Measurements from ENCODE around the gene CAMTA1. TPM values are rescaled to one million over a fixed set of nuclear protein-coding genes. Genes with fewer than 3 reads are reported as not detected.
"Not testable (repeated sequence)": the region's sequence is repeated elsewhere in the genome, so short reads cannot be mapped to it uniquely, and the experiment has no call there.

CAMTA1 gene
- total RNA-seq, 1 donor from 2014 or later, result 30.6 TPM

- not testable (repeated sequence) for DNase-seq
Measured at GRCh38 chr1:6810146-6810734, 25.0 kb downstream of the CAMTA1 start.

DNA sequence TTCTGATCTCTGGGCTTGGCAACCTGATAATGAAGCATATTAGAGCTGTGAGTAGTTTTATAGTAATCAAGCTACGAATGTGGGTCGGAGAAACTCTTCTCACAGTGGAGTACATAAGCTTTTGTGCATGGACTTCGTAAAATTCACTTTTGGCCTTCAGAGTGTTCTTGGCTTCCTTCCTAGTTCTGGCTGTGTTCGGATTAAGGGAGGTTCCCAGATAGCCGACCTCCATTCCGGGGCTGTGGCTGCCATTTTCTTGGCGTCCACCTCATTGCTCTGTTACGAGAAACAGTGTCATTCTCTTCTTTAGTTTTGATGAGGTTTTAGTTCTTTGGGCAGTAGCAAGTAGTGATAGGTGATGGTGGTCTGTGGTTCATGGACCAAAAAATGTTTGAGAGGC, 26.3 kb downstream of the CAMTA1 start:
- no peak for DNase-seq

DNA sequence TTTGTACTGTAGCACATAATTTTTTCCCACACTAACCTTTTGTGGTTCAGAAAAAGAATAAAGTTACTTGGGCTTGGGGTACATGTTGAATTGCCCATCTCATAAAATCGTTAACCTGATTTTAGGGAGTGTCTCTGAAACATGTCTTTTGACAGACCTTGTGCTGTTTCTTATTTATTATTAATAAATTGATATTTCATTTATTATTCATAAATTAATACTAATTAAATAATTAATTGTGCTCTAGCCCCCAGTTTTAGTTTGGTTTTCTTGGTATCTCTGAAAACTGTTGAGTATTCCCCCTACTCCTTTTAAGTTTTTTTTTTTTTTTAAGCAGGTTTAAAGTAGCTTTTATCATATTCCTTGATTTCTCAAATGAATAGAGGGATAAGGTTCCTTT, 27.9 kb downstream of the CAMTA1 start:
- DNase-seq, result no peak

- no peak for DNase-seq
Measured at GRCh38 chr1:6815726-6816125, 30.5 kb downstream of the CAMTA1 start.

GRCh38 chr1:6819246-6820040, 34.2 kb downstream of the CAMTA1 start:
- DNase-seq, result no peak

DNA sequence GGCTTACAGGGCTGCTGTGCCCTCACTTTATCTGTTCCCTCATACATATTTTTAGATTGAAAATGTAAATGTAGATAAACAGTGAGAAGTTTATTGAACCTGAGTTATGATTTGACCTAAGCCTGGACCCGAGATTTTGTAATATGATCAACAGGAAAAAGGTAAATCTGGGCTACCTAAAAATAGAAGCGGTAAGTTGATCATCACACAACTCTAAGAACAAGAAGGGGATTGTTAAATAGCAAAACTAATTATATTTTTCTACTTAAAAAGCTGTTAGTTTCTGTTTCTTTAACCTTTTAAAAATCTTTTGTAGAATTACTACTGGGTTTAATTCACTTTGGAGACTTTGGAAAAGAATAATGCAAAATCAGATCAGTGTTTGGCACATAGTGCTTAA, 35.6 kb downstream of the CAMTA1 start:
- DNase-seq, result no peak

DNA sequence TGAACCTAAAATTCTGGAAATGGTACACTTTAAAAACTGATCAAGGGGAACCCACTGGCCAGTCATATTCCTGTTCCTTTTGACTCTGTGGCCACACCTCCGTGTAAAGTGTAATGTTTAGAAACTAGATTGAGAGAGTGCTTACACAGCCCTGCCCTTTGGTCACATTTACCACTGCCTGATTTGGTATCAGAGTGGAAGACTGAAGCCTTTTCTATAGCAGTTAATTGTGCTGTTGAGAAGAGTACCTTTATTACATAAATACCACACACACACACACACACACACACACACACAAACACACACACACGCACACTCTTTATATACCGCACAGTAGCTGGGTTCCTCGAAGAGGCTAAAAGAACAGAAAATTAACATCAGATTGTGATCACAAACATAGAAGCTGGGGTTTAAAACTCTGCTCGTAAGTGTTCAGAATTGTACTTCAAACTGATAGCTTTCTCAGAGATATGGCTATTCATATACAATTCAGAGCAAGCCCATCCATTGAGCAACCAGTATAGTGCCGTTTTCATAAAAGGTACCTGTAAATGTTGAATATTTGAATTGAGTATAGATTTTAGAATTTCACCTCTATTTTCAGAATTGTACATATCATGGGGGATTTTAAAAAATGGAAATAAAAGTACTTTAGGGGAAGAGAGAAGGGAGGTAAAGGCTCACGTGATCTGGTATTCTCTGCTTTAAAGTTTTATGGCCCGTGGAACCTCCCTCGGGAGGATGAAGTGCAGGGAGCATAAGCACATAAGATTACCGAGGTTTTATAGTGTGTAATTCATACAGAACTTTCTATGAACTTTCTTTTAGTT, 37.5 kb downstream of the CAMTA1 start:
- DNase-seq, result no peak

- DNase-seq, result no peak
Measured at GRCh38 chr1:6823793-6824192, 38.5 kb downstream of the CAMTA1 start.

DNA sequence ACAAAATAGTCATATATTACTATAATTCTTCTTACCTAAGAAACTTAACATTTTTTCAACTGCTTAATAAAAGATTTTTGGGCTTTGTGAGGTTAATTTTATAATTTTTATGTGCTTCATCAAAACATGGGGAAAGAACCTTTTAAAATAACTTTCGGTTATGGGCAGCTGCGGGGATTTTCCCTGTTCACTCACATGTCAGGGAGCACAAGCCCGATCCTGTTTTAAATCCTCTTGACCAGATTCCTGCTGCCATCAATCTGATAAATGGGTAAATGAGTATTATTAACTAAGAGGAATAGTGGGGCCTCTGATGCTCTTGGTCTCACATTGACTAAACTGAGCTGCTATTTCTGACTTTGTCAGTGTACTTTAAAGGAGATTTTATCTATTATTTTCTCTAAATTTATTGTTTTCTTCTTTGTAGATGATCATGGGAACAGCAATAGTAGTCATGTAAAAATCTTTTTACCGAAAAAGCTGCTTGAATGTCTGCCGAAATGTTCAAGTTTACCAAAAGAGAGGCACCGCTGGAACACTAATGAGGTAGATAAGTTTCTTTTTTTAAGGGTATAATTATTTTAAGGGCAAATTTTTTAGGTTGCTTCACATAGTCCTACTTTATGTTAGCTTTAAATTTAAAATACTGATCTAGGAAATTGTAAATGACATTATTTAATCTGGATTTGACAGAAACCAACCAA, 39.6 kb downstream of the CAMTA1 start:
- DNase-seq, result no peak

- DNase-seq, result no peak
Measured at GRCh38 chr1:6825828-6826227, 40.6 kb downstream of the CAMTA1 start.

DNA sequence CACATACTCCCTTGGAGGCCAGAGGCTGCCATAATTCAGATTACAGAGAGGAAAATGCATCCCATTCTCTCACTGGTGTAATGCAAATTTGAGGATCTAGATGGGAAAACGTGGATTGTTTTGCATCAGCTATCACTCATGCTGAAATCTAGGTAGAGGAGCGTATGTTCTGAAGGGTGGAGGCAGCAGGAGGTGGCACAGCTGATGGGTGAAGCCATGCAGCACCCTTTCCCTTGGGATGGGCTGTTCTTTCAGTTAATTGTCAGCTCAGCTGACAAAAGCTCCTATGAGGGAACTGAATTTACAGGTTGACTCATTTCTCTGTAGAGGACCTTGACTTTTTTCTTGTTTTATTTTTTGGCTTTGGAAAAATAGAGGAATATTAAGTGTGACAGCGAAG, 41.8 kb downstream of the CAMTA1 start:
- no peak for DNase-seq

DNA sequence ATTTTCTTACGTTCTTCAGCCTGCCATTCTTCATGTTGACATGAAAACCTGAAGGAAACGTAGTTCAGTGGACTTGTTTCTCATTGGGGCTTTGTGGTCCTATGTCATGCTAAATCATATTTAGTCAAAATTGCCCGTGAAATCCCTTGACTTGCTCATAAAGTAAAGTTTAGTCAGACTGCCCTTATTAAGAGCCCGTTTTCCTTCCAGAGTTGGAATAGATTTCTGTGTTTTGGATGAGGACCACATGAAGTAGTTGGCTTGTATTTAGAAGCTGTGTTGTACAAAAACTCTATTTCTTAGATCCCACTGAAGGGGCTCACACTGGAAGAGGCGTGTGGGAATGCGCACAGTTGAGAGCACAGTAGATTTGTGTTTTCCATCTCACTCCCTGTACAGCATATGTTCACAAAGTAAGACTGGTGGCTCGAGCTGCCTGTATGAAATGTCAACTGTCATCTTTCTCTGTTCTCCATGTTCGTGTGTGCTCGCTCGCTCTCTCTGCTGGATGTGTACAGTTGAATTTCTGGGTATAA, 42.4 kb downstream of the CAMTA1 start:
- no peak for DNase-seq

GRCh38 chr1:6831366-6831765, 46.1 kb downstream of the CAMTA1 start:
- no peak for DNase-seq

GRCh38 chr1:6832006-6832405, 46.8 kb downstream of the CAMTA1 start:
- not testable (repeated sequence) for DNase-seq

DNA sequence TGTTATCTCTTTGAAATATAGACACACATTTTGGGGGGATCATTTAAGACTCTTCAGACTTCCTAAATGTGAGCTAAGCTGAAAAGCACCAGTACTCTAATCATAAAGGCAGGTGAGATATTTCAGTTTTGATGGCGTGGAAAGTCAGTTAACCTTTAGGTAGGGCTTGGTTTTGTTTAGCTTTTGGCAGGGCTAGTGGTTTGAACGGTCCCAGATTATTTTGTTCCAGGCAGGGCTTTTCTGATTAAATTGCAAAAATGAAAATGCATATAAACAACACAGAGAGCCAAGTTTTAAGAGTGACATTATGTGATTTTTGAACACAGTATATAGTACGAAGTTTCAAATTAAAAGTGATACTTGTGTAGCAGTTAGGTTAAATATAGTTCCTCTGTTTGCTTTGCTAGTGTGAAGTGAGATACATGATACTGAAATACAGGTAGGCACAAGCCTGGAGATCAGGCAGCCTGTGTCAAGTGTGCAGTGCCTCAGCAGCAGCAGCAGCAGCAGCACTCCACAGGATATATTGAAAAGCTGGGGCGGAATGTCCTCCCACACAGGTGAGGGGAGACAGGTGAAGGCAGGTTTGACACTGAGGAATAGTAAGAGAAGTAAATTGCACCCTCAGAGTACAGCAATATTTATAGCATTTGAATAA, 47.4 kb downstream of the CAMTA1 start:
- DNase-seq, result no peak

- DNase-seq, result no peak
Measured at GRCh38 chr1:6833804-6834203, 48.5 kb downstream of the CAMTA1 start.

- DNase-seq, result no peak
Measured at GRCh38 chr1:6834366-6834765, 49.1 kb downstream of the CAMTA1 start.

- DNase-seq, result no peak
Measured at GRCh38 chr1:6835139-6835538, 49.9 kb downstream of the CAMTA1 start.

DNA sequence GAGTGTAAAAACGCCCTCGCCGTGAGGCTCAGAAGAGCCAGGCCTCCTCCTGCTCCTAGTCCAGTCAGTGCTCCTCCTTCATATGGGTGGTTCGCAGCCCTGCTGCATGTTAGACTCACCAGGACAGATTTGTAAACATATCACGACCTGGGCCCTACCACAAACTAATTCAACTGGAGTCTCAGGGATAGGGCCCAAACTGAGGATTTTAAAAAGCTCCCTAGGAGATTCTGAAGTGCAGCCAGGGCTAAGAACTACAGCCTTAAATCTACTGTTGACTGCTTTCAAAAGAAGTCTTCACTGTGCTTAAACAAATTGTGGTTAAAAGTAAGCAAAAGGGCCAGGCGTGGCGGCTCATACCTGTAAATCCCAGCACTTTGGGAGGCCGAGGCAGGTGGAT, 57.0 kb downstream of the CAMTA1 start:
- no peak for DNase-seq

GRCh38 chr1:6845786-6846185, 60.5 kb downstream of the CAMTA1 start:
- not testable (repeated sequence) for DNase-seq

GRCh38 chr1:6848816-6849215, 63.6 kb downstream of the CAMTA1 start:
- no peak for DNase-seq

GRCh38 chr1:6850537-6850936, 65.3 kb downstream of the CAMTA1 start:
- DNase-seq, result no peak

All from skin of body (tissue), 2 donors.